B cell (primary cell): ENCODE data around the gene KRT73.

Experiments used
- EZH2 ChIP-seq: IDR thresholded peaks from 2 replicates; pipeline ENCODE4 v1.6.1; 2012; ENCODE audit warnings: borderline replicate concordance, low read depth, mild to moderate bottlenecking, moderate library complexity, low read length; ENCODE audit not compliant: insufficient read depth, poor library complexity, severe bottlenecking
- TF ChIP-seq, protein P1 (sequence below): fragments of 200-600 bp; IDR thresholded peaks from one replicate; pipeline ENCODE4 v1.8.0; 2022; ENCODE audit warnings: antibody characterized with exemption, mild to moderate bottlenecking

DNA sequence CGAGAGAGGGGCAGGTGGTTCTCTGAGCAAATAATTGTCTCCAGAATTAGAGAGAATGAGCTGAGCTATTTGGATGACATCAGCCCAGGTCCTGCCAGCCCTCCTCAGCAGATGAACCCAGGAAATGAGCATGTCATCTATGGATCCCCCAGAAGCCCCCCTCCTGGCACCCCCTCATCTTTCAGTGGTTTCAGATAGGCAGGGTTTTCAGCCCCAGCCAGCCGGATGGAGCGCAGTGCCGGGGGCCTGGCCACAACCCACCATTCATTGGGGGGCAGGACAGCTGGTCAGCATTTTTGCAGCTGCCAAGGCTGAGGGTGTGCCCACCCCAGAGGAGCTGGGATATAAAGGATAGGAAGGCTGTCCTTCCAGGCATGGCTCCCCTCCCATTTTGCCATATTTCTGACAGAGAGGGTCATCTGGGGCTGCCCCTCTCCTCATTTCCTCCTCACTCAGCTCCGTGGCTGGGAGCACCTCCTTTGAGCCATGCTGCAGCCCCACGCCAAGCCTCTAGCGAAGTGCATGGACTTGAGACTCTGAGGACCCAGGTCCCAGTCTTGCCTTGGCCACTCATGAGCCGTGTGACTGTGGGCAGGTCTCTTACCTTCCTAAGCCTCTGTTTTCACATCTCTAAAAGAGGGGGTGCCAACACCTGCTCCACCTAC lies 59.4 kb downstream of the KRT73 start:
- TF ChIP-seq EZH2 = no peak
- TF ChIP-seq, protein P1, sequence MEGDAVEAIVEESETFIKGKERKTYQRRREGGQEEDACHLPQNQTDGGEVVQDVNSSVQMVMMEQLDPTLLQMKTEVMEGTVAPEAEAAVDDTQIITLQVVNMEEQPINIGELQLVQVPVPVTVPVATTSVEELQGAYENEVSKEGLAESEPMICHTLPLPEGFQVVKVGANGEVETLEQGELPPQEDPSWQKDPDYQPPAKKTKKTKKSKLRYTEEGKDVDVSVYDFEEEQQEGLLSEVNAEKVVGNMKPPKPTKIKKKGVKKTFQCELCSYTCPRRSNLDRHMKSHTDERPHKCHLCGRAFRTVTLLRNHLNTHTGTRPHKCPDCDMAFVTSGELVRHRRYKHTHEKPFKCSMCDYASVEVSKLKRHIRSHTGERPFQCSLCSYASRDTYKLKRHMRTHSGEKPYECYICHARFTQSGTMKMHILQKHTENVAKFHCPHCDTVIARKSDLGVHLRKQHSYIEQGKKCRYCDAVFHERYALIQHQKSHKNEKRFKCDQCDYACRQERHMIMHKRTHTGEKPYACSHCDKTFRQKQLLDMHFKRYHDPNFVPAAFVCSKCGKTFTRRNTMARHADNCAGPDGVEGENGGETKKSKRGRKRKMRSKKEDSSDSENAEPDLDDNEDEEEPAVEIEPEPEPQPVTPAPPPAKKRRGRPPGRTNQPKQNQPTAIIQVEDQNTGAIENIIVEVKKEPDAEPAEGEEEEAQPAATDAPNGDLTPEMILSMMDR = no peak
